PFSK-1 (cell line): ENCODE measurements around the gene PAX4.

Experiments
- FOXP2 ChIP-seq: optimal IDR thresholded peaks from 2 replicates; pipeline ENCODE3; 2011; ENCODE audit warnings: borderline replicate concordance, control low read depth, inconsistent platforms; ENCODE audit not compliant: insufficient read depth; ENCODE audit errors: extremely low read length, extremely low read depth
- POLR2AphosphoS5 ChIP-seq: IDR thresholded peaks from 2 replicates; pipeline ENCODE4 v1.6.1; 2012; ENCODE audit warnings: low read depth, mild to moderate bottlenecking, control low read depth, low read length, moderate library complexity
- REST ChIP-seq, 2 experiments: IDR thresholded peaks; 2 replicates each; pipeline versions ENCODE4 v1.6.1 to v1.8.0; 2011 to 2012; ENCODE audit warnings: low read depth in 2 of 2, low read length in 2 of 2, control low read depth in 1 of 2, inconsistent platforms in 1 of 2, mild to moderate bottlenecking in 1 of 2, moderate library complexity in 1 of 2; ENCODE audit not compliant: insufficient read depth in 1 of 2
- SIN3A ChIP-seq: IDR thresholded peaks from 2 replicates; pipeline ENCODE4 v1.6.1; 2012; ENCODE audit warnings: mild to moderate bottlenecking, low read length, moderate library complexity, borderline replicate concordance; ENCODE audit not compliant: insufficient read depth
- TAF1 ChIP-seq: IDR thresholded peaks from 2 replicates; pipeline ENCODE4 v1.6.1; 2012; ENCODE audit warnings: low read length, control low read depth, borderline replicate concordance; ENCODE audit not compliant: insufficient read depth

PAX4 gene

GRCh38 chr7:127647636-127648035 is 29.7 kb upstream of the PAX4 start:
- no peak for TF ChIP-seq REST (IDR thresholded peaks at IDR 0.05; ENCODE audit: insufficient read depth in 1 of 2, low read depth in 2 of 2, low read length in 2 of 2)
- TF ChIP-seq TAF1, result no peak
- TF ChIP-seq FOXP2, result no peak
- TF ChIP-seq POLR2AphosphoS5, result no peak
- TF ChIP-seq SIN3A, result no peak

GRCh38 chr7:127644484-127644883 is 26.5 kb upstream of the PAX4 start:
- TF ChIP-seq TAF1 (no peak), POLR2AphosphoS5 (no peak), FOXP2 (no peak), SIN3A (no peak), REST (IDR thresholded peaks at IDR 0.05; ENCODE audit: insufficient read depth in 1 of 2, low read depth in 2 of 2, low read length in 2 of 2) (no peak)

GRCh38 chr7:127638197-127638596 is 20.3 kb upstream of the PAX4 start:
- TF ChIP-seq REST (IDR thresholded peaks at IDR 0.05; ENCODE audit: insufficient read depth in 1 of 2, low read depth in 2 of 2, low read length in 2 of 2) (no peak), TAF1 (no peak), SIN3A (no peak), FOXP2 (no peak), POLR2AphosphoS5 (no peak)

- TF ChIP-seq FOXP2 (no peak), REST (IDR thresholded peaks at IDR 0.05; ENCODE audit: insufficient read depth in 1 of 2, low read depth in 2 of 2, low read length in 2 of 2) (no peak), SIN3A (no peak), TAF1 (no peak), POLR2AphosphoS5 (no peak)
Measured at GRCh38 chr7:127635659-127636285, 17.8 kb upstream of the PAX4 start.
